GM04503 (cell line): ENCODE data around the gene MEIOB.

Experiments
- DNase-seq: peaks from one replicate; pipeline ENCODE4 v3.0.0-alpha.2; 2012; ENCODE audit warnings: low read depth

Gene MEIOB

DNA sequence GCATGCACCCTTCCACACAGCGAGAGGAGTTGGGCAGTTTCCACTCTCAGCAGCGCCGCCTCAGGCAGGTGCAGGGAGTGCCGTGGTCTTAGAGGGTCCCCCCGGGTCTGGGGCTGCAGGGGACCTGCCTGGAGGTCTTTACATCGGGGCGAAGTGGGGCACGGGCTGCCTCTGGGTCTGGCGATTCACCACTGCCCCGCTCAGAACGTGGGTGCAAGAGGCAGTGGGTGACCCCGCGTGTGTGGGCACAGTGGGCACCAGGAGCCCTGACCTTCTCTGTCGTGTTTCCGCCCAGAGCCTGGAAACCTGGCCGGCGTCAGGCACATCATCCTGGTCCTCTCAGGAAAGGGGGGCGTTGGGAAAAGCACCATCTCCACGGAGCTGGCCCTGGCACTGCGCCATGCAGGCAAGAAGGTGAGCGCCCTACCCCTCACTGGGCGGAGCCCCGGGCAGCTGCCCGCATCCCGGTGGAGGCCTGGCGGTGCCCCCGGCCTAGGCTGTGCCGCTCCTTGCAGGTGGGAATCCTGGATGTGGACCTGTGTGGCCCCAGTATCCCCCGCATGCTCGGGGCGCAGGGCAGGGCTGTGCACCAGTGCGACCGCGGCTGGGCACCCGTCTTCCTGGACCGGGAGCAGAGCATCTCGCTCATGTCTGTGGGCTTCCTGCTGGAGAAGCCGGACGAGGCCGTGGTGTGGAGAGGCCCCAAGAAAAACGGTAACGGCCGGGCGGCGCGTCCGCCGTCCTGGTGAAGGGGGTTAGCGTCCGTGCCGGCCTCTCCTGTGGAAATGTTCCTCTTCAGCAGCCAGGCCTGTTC is 85.5 kb downstream of the MEIOB start:
- no peak for DNase-seq

DNA sequence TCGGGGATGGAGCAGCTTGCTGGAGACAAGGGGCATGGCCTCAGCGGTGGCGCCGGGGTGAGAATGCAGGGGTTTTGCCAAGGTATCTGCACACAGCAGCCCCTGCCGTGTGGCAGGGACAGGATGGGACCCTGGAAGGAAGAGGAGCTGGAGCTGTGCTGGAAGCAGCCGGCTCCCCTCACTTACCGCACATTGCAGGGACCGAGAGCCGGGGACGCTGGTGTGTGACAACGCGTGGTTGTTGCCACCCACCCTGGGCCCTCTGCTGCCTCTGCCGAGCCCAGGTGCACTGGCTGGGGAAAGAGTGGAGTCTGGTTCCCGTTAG is 86.2 kb downstream of the MEIOB start:
- DNase-seq = no peak

DNA sequence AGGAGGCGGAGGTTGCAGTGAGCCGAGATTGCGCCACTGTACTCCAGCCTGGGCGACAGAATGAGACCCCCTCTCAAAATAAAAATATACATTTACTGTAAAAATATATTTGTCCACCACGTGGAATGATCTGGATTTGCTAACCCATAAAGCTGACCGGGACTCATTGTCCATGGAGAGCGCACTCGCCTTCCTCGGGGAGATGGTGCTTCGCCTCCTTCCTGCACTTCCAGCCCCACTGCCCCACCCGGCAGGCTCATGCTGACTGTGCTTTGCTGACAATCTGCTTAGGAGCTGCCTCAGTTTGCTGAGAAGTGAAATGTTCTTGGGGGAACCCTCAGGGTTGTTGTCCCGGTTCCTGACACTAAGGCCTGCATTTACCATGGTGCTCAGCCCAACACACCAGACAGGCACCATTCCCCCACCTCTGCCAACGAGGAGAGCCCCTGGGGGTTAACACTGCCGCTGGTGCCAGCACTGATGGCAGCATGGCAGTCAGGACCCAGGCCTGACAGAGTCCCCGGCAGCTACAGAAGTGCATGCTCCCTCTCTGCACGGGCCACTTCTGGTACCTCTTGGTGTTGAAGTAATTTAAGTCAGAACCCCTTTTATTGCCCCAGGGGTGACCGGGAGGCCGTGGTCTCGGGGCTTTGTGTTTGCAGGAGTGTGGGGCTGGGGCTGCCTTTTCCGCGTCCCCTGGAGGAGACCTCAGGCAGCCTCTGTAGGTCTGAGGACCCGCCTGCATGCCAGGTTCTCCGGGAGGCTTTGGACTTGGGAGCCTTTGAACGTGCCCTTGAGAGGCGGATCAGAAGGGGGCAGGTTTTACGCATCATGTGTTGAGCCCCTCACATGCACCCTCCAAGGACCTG is 86.8 kb downstream of the MEIOB start:
- no peak for DNase-seq
